COLO668 (cell line): ENCODE results near the gene ABCA2.

Experiments
- DNase-seq: peaks from one replicate; lab custom pipeline; 2025; ENCODE audit not compliant: unreplicated experiment; lab: John Stamatoyannopoulos, UW

ABCA2 gene

DNA sequence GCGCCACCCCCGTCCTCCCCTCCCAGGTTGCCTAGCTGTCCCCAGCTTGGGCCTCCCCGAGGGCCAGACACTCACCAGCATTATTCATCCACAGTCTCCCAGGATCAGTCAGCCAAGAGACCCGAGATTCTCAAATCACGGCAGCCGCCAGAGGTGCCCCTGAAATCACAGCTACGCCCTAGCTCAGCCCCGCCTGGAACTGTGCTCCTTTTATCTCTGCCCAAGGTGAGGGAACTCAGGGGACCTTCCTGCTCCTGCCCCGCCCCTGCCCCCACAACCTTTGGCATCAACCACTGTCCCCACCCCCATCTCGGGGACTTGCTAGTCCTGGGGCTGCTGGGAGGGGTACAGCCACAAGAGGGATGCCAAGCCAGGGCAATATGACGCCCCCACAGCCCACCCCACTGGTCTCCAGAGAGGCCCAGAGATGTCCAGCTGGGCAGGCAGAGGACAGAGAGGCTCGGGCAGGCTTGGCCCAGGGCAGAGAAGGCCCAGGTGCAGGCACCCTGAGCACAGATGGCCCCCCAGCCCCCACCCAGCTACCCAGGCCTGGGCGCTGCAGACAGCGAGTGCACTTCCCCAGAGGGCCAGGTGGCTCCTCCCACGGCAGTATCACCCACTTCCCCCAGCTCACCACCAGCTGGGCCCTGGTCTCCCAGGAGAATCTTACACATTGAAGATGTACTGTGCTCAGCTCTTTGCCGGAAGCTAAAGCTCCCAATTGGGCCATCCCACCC, 4.0 kb upstream of the ABCA2 start, which contains the start of gene FUT7:
TSS of gene FUT7 (minus strand) at position 185 of the 737 bp plus-strand sequence. CDS start at position 88, 97 bp downstream.
- DNase-seq, result peak; percentile 26

- peak; percentile 24 for DNase-seq
Measured at GRCh38 chr9:137030538-137031527, 2.8 kb upstream of the ABCA2 start.

DNA sequence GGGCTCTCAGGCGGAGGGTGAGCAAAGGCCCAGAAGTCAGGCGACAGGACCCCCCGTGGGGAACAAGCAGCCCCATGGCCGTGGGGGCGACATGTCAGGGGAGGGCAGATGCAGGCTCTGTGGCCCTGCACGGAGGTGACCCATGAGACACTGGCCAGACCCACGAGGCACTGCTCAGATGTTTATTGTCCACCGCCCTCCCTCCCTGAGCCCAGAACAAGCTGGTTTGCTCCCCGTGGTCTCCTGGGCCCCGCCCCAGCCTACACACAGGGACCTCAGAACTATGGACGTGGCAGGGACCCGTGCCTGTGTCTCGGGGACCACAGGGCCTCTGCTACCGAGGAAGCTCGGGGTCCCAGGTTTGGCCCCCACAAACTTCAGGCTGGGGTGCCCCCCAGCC, 2.0 kb upstream of the ABCA2 start:
- DNase-seq, result no peak

GRCh38 chr9:137029058-137029936, 1.3 kb upstream of the ABCA2 start:
- DNase-seq, result peak; percentile 80

- DNase-seq, result peak; percentile 89
Measured at GRCh38 chr9:137028263-137029057, 423 bp upstream of the ABCA2 start.

DNA sequence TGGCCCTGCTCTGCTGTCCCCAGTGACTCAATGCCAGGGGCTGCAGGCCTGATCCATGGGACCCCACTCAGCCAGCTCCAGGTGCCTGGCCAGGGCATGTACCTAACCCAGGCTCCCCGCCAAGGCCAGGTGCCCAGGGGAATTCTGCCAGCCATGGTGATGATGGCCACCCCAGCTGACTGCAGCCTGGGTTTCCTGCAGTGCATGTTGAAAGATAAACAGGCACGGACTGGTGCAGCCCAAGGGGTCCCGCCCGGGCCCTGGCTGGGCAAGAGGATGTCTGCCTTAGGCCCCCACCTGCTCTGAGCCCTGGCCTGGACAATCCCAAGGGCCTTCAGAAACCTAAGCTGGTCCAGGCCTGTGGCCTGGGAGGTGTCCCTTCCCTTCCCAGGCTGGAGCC, 1.2 kb downstream of the ABCA2 start:
- DNase-seq, result peak; percentile 51

DNA sequence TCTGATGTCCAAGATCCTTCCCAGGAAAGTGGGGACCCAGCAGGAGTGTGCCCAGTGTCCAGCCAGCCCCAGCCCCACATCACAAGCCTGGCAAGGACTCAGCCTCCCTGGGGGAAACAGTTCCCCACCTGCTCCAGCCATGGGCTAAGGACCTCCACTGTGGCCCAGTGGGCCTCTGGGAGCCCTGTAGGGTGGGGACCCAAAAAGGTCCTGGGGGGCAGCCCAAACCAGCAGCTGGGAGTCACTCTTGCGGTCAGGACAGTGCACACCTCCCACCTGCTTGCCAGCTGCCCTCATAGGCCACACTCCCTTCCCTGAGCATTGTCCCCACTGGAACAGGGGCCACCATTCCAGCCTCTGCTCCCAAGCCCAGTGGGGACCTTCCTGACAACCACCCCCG, 1.7 kb downstream of the ABCA2 start:
- DNase-seq, result peak; percentile 51

DNA sequence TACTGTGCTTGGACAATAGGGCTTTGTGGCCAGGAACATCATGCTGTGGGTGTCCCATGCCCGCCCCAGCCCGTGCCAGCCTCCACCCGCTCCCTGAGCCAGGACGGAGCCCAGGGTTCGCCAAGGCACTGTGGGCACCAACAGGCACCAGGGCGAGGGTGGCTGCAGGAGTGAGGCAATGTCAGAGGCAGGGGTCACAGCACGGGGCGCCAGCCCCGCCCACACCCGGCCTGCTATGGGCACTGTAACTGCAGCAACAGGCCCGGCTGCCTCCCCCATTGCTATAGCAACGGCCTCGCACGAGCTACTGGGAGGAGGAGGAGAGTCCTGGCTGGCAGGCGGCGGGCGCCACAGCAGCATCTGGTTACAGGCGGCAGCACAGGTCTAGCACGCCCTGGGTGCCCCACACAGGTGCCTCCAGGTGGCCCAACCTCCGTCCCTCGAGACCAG, 2.5 kb downstream of the ABCA2 start:
- peak; percentile 97 for DNase-seq

DNA sequence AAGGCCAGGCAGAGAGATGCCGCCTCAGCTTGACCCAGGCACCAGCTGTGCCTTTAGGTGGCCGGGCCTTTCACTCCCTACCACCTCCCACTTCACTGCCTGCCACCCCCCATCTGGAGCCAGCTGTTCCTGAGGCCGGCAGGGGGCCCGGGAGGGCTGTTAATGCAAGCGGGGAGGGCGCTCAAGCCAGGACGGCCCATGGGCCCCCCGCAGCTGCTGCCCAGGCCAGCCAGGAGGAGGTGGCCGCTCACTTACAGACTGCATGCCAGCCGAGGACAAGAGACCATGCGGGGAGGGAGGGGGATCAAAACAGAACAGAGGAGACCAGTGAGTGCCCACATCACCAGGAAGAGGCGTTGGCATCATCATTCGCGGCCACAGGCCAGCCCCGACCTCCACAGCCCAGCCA, 4.5 kb downstream of the ABCA2 start:
- no peak for DNase-seq

DNA sequence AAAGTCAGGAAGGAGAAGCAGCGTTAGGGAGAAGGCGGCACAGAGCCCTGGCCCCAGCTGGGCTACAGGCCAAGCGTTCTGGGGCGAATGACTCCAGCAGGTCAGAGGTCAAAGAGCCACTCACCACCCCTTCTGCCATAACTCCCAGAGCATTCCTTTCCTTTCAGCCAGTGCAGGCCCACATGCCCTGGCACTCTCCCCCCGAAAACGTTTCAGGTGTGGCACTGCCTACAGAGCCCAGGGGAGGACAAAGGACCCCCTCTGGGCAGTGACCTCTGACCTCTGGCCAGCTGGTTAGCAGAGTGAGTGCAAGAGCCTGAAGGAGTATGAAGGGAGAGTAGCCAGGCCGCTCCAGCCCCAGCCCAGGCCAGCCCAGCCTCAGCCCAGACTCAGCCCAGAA, 4.9 kb downstream of the ABCA2 start:
- DNase-seq, result no peak

DNA sequence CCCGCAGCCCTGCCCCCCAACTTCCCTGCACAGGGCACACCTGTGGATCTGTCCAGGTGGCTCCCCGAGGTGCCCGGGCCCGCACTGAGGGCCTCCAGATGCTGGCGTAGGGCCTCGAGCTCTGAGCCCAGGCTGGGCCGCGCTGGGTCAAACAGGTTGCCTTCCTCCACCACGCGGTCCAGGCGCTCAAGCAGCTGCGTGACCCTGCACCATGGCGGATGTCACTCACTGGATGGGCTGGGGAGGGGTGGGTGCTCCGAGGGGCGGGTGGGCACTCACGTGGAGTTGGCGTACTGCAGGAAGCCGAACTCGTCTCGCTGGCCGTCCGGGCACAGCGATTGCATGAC, 5.4 kb downstream of the ABCA2 start:
- no peak for DNase-seq

GRCh38 chr9:137021979-137022661, 5.9 kb downstream of the ABCA2 start:
- DNase-seq, result peak; percentile 88

DNA sequence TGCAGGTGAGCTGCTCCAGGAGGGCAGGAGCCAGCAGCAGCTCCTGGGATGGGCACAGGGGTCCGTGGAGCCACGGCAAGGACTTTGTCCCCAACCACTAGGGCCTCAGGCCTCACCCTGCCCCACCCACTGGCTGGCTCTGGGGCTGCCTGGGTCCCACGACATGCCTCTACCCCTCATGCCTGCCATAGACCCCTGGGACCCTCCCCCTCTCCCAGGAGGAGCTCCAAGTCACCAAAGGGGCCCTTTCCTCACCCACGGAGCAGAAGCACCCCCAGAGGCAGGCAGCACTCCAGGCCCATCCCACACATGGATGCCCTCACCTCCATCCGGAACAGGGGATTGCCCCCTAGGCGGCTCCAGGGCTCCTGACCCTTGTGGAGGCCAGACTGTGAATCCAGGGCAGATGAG, 6.5 kb downstream of the ABCA2 start:
- DNase-seq, result no peak

- no peak for DNase-seq
Measured at GRCh38 chr9:137020771-137021567, 7.1 kb downstream of the ABCA2 start.

- no peak for DNase-seq
Measured at GRCh38 chr9:137019891-137020683, 8.0 kb downstream of the ABCA2 start.

DNA sequence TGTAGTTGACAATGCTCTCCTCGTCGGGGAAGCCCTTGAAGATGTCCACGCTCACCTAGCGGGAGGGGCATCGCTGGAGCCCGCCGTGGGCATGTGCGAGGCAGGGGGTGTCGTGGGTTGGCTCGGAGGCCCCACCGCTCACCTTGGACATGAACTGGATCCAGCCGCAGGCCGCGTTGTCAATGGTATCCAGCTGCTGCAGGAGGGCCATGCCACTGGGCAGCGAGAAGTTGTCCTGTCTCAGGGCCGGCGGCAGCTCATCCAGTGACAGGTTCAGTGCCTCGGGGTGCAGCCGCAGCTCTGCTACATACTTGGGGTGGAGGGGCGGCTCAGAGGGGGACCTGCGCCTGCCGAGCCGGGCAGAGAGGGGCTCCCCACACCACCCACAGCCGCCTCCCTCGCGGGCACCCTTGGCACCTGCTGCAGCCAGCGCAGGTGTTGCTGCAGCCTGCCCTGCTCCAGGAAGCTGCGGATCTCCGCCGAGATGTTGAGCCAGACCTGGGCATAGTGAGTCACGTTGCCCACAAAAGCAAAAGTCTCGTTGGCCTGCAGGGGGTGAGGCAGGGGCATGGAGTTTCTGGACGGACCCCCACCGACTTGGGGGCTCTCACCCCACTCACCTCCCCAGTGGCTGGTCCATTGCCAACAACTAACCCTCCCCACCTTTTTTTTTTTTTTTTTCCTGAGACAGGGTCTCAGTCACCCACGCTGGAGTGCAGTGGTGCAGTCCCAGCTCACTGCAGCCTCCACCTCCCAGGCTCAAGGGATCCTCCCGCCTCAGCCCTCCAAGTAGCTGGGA, 9.1 kb downstream of the ABCA2 start:
- DNase-seq, result no peak
